Upper lobe of left lung (tissue), 6 donors: ENCODE data around the gene DNTTIP2. TPM values are rescaled to one million over a fixed set of nuclear protein-coding genes. Genes with fewer than 3 reads are reported as not detected.
A peak's percentile ranks its signal among the peaks of the same experiment; 100 is the strongest.

Experiments
- ATAC-seq, 2 donors: fragments of 200-7000 bp; cut with Tn5 transposase; one replicate each; pipeline ENCODE4 v1.9.1; 2022; ENCODE audit warnings: mild to moderate bottlenecking in 2 of 2, moderate library complexity in 2 of 2; ENCODE audit not compliant: low FRiP score in 2 of 2
- DNase-seq, 2 donors: peaks; one replicate each; pipeline ENCODE4 v3.0.0-alpha.2; 2019 to 2020
- H3K27ac ChIP-seq, 4 donors: fragments of 200-600 bp; sonication (generic); one replicate each; pipeline ENCODE4 v1.5.1; 2016 to 2019
- H3K27me3 ChIP-seq, 4 donors: fragments of 200-600 bp; sonication (generic); one replicate each; pipeline ENCODE4 v1.5.1; 2017 to 2019
- H3K36me3 ChIP-seq, 4 donors: fragments of 200-600 bp; sonication (generic); one replicate each; pipeline ENCODE4 v1.5.1; 2016 to 2019
- H3K4me1 ChIP-seq, 4 donors: fragments of 200-600 bp; sonication (generic); one replicate each; pipeline ENCODE4 v1.5.1; 2018 to 2019
- H3K4me3 ChIP-seq, 4 donors: fragments of 200-600 bp; sonication (generic); one replicate each; pipeline ENCODE4 v1.5.1; 2017 to 2019; ENCODE audit warnings: mild to moderate bottlenecking in 2 of 4, moderate library complexity in 1 of 4
- H3K9me3 ChIP-seq, 4 donors: fragments of 200-600 bp; sonication (generic); one replicate each; pipeline ENCODE4 v1.5.1; 2018 to 2019
- CTCF ChIP-seq, 6 experiments: fragments of 450-650 bp in 4 of 6; fragments of 200-600 bp in 2 of 6; sonication (generic) in 2 of 6; IDR thresholded peaks; one replicate each; pipeline ENCODE4 v1.5.1; 2016 to 2019; ENCODE audit warnings: antibody characterized with exemption in 6 of 6
- EP300 ChIP-seq, 4 donors: sonication (generic); formaldehyde crosslinking; IDR thresholded peaks; one replicate each; pipeline ENCODE4 v1.5.1; 2017; ENCODE audit warnings: antibody characterized with exemption in 4 of 4, control low read depth in 2 of 4
- POLR2A ChIP-seq, 4 donors: fragments of 450-650 bp; IDR thresholded peaks; one replicate each; pipeline ENCODE4 v1.5.1; 2016 to 2017; ENCODE audit warnings: antibody characterized with exemption in 4 of 4, mild to moderate bottlenecking in 2 of 4
- POLR2AphosphoS5 ChIP-seq, 2 donors: sonication (generic); formaldehyde crosslinking; IDR thresholded peaks; one replicate each; pipeline ENCODE4 v1.5.1; 2017; ENCODE audit warnings: antibody characterized with exemption in 2 of 2
- WGBS, 2 donors: methylation state at CpG; one replicate each; pipeline ENCODE4 v1.1.5; 2017 to 2018; 5-methylcytosine and 5-hydroxymethylcytosine counted together
- total RNA-seq, 6 donors: library from RNA; depleted of rRNA in 4 of 6; stranded (reverse); fragments of >200 nt in 4 of 6; gene quantifications; one replicate each; pipeline versions ENCODE4 v1.1.0 to v1.2.1, GENCODE V29; 2016 to 2021
- donor health status: DM: no; HTN: no; CAD: no; lungs with moderate emphysema.
- donor health status: DM: no; HTN: yes; CAD: no; lungs with severe emphysema.

The DNTTIP2 gene
- total RNA-seq, 6 donors from 2014 or later = 14.4 to 43.7 (median 33.2) TPM

- no peak for TF ChIP-seq POLR2AphosphoS5 (IDR thresholded peaks at IDR 0.05)
- Histone ChIP-seq H3K4me1 (peaks cover 6 to 8% (median 7%) of the 10 kb centered on the region in 4 donors), H3K27me3 (no peaks in the 10 kb centered on the region), H3K4me3 (no peak overlapping the region), H3K27ac (no peak overlapping the region), H3K9me3 (no peaks in the 10 kb centered on the region), H3K36me3 (no peaks in the 10 kb centered on the region)
- no peak for DNase-seq
- ATAC-seq = no peak
- no CpG with 5 or more reads among the region's 2 CpGs for WGBS, 2 donors
These were observed 56.1 kb downstream of the DNTTIP2 start for GRCh38 chr1:93822730-93823425.

- WGBS, 2 donors = 88 to 91% methylated on average over 4 of the region's 4 CpGs
- no peak for TF ChIP-seq CTCF (IDR thresholded peaks at IDR 0.05)
- no peak for TF ChIP-seq POLR2AphosphoS5 (IDR thresholded peaks at IDR 0.05)
- no peak for TF ChIP-seq EP300 (IDR thresholded peaks at IDR 0.05)
- TF ChIP-seq POLR2A (IDR thresholded peaks at IDR 0.05) = no peak
- DNase-seq (no peak), ATAC-seq (no peak)
- Histone ChIP-seq H3K27me3 (no peaks in the 10 kb centered on the region), H3K36me3 (no peaks in the 10 kb centered on the region), H3K9me3 (no peaks in the 10 kb centered on the region), H3K4me3 (no peak overlapping the region), H3K27ac (no peak overlapping the region), H3K4me1 (peaks cover 18 to 21% (median 19%) of the 10 kb centered on the region in 4 donors)
These were observed 57.4 kb downstream of the DNTTIP2 start for GRCh38 chr1:93821423-93822144.

GRCh38 chr1:93820554-93821422 is 58.2 kb downstream of the DNTTIP2 start:
- WGBS, 2 donors = 82 to 84% methylated on average over 10 of the region's 10 CpGs
- Histone ChIP-seq H3K27ac (no peak overlapping the region), H3K27me3 (no peaks in the 10 kb centered on the region), H3K4me1 (peaks cover 18 to 28% (median 24%) of the 10 kb centered on the region in 4 donors), H3K36me3 (no peaks in the 10 kb centered on the region), H3K9me3 (no peaks in the 10 kb centered on the region), H3K4me3 (no peak overlapping the region)
- no peak for TF ChIP-seq POLR2A (IDR thresholded peaks at IDR 0.05)
- DNase-seq (no peak), ATAC-seq (peak in 1 of 2 donors; percentile 9)

GRCh38 chr1:93818570-93818959 is 60.4 kb downstream of the DNTTIP2 start:
- no peaks in the 10 kb centered on the region for H3K36me3 ChIP-seq
- H3K4me1 ChIP-seq = peaks cover 21 to 38% (median 32%) of the 10 kb centered on the region in 4 donors
- DNase-seq = no peak
- H3K27me3 ChIP-seq = no peaks in the 10 kb centered on the region
- no peak for ATAC-seq
- H3K27ac ChIP-seq = peak overlapping the region in 2 of 4 donors; percentile 65 to 85
- H3K9me3 ChIP-seq = no peaks in the 10 kb centered on the region
- TF ChIP-seq POLR2AphosphoS5 (IDR thresholded peaks at IDR 0.05) (no peak), POLR2A (IDR thresholded peaks at IDR 0.05) (no peak), CTCF (IDR thresholded peaks at IDR 0.05) (no peak)
- no peak overlapping the region for H3K4me3 ChIP-seq

GRCh38 chr1:93817819-93818569 is 61.0 kb downstream of the DNTTIP2 start:
- Histone ChIP-seq H3K9me3 (no peaks in the 10 kb centered on the region), H3K27me3 (no peaks in the 10 kb centered on the region), H3K4me3 (no peak overlapping the region), H3K4me1 (peaks cover 21 to 38% (median 32%) of the 10 kb centered on the region in 4 donors), H3K27ac (peak overlapping the region; percentile 50 to 85 (median 62)), H3K36me3 (no peaks in the 10 kb centered on the region)
- ATAC-seq = no peak
- peak; percentile 16 to 48 for DNase-seq
- 67 to 69% methylated on average over 12 of the region's 12 CpGs for WGBS, 2 donors
- no peak for TF ChIP-seq EP300 (IDR thresholded peaks at IDR 0.05)
- no peak for TF ChIP-seq POLR2AphosphoS5 (IDR thresholded peaks at IDR 0.05)
- no peak for TF ChIP-seq POLR2A (IDR thresholded peaks at IDR 0.05)
- TF ChIP-seq CTCF (IDR thresholded peaks at IDR 0.05) = no peak
